ENCODE results near the gene CCP110.
A peak's percentile ranks its signal among the peaks of the same experiment; 100 is the strongest.

CCP110 gene

GRCh38 chr16:19601083-19601976 lies 77.6 kb downstream of the CCP110 start:
- peak in 1 of 2 donors; percentile 2 for DNase-seq (ENCODE audit: low read depth in 2 of 2)
